HepG2 (cell line): Measurements from ENCODE around the gene TMEM62. TPM values are rescaled to one million over a fixed set of nuclear protein-coding genes. Genes with fewer than 3 reads are reported as not detected.
A peak's percentile ranks its signal among the peaks of the same experiment; 100 is the strongest.

Experiments
- CENPT ChIP-seq: sonication (generic); formaldehyde crosslinking; IDR thresholded peaks from 2 replicates; pipeline ENCODE4 v1.8.0; 2022; ENCODE audit warnings: low read depth, mild to moderate bottlenecking, moderate library complexity, missing genetic modification reagents
- HNF4G ChIP-seq, 2 experiments: sonication (generic) in 1 of 2; formaldehyde crosslinking in 1 of 2; IDR thresholded peaks; 2 replicates each; pipeline versions ENCODE4 v1.4.0 to v1.6.1; 2011 to 2020; ENCODE audit warnings: borderline replicate concordance in 2 of 2, low read depth in 2 of 2, mild to moderate bottlenecking in 2 of 2, low read length in 1 of 2, missing genetic modification reagents in 1 of 2, moderate library complexity in 1 of 2
- LBX2 ChIP-seq: sonication (generic); formaldehyde crosslinking; IDR thresholded peaks from 2 replicates; pipeline ENCODE4 v1.5.0; 2020; ENCODE audit warnings: missing genetic modification reagents, mild to moderate bottlenecking, borderline replicate concordance
- POGZ ChIP-seq: sonication (generic); formaldehyde crosslinking; IDR thresholded peaks from 2 replicates; pipeline ENCODE4 v1.4.0; 2020; ENCODE audit warnings: mild to moderate bottlenecking, missing genetic modification reagents
- PRMT3 ChIP-seq: sonication (generic); formaldehyde crosslinking; IDR thresholded peaks from 2 replicates; pipeline ENCODE4 v1.8.1; 2022; ENCODE audit warnings: low read depth, mild to moderate bottlenecking, moderate library complexity, missing genetic modification reagents, borderline replicate concordance
- TAF15 ChIP-seq: fragments of 200-400 bp; formaldehyde crosslinking; IDR thresholded peaks from one replicate; pipeline ENCODE4 v1.6.1; 2018; ENCODE audit warnings: mild to moderate bottlenecking, low read depth, low read length; ENCODE audit not compliant: poor library complexity, severe bottlenecking
- UBTF ChIP-seq: sonication (generic); formaldehyde crosslinking; IDR thresholded peaks from 2 replicates; pipeline ENCODE4 v1.4.0; 2020; ENCODE audit warnings: mild to moderate bottlenecking, missing genetic modification reagents
- ZBTB7B ChIP-seq: sonication (generic); formaldehyde crosslinking; IDR thresholded peaks from 2 replicates; pipeline ENCODE4 v1.4.0; 2020; ENCODE audit warnings: missing genetic modification reagents
- ZNF180 ChIP-seq: sonication (generic); formaldehyde crosslinking; IDR thresholded peaks from 2 replicates; pipeline ENCODE4 v1.4.0; 2020; ENCODE audit warnings: low read depth, missing genetic modification reagents, borderline replicate concordance
- ZNF20 ChIP-seq: sonication (generic); formaldehyde crosslinking; IDR thresholded peaks from 2 replicates; pipeline ENCODE4 v1.4.0; 2020; ENCODE audit warnings: mild to moderate bottlenecking, moderate library complexity, missing genetic modification reagents
- ZNF543 ChIP-seq: sonication (generic); formaldehyde crosslinking; IDR thresholded peaks from 2 replicates; pipeline ENCODE4 v1.4.0; 2020; ENCODE audit warnings: mild to moderate bottlenecking, missing genetic modification reagents
- ZNF780A ChIP-seq: sonication (generic); formaldehyde crosslinking; IDR thresholded peaks from 2 replicates; pipeline ENCODE4 v1.8.0; 2022; ENCODE audit warnings: mild to moderate bottlenecking, missing genetic modification reagents, moderate library complexity
- polyA plus RNA-seq, 8 experiments: library from polyadenylated mRNA; depleted of rRNA in 3 of 8; stranded (reverse) in 7 of 8; unstranded in 1 of 8; fragments of >200 nt; fragmentation: Illumina TruSeq in 4 of 8; extraction: Trizol in 4 of 8; gene quantifications; 2 replicates each; pipeline versions ENCODE4 v1.2.1 to v1.2.3, GENCODE V29; 2011 to 2016; ENCODE audit warnings: low read depth in 4 of 8, missing spikeins in 1 of 8, mixed read lengths in 1 of 8; ENCODE audit not compliant: insufficient read depth in 1 of 8
- total RNA-seq, 5 experiments: library from RNA; depleted of rRNA; stranded (reverse); fragments of >200 nt; fragmentation: Illumina TruSeq; extraction: Trizol; gene quantifications; 2 replicates each; pipeline ENCODE4 v1.2.3, GENCODE V29; 2016; ENCODE audit warnings: low read depth in 1 of 5
- TF ChIP-seq, protein P1 (sequence below): sonication (generic); formaldehyde crosslinking; IDR thresholded peaks from 2 replicates; pipeline ENCODE4 v1.4.0; 2020; ENCODE audit warnings: mild to moderate bottlenecking, missing genetic modification reagents
- TF ChIP-seq, protein P2 (sequence below): sonication (generic); formaldehyde crosslinking; IDR thresholded peaks from 2 replicates; pipeline ENCODE4 v1.5.0; 2020; ENCODE audit warnings: missing genetic modification reagents

TMEM62 gene
- total and polyA plus RNA-seq, 2 of the 13 experiments (the other 11 are each of a cell fraction or from before 2014, with no cell fraction given): 14.2 to 20.9 TPM

DNA sequence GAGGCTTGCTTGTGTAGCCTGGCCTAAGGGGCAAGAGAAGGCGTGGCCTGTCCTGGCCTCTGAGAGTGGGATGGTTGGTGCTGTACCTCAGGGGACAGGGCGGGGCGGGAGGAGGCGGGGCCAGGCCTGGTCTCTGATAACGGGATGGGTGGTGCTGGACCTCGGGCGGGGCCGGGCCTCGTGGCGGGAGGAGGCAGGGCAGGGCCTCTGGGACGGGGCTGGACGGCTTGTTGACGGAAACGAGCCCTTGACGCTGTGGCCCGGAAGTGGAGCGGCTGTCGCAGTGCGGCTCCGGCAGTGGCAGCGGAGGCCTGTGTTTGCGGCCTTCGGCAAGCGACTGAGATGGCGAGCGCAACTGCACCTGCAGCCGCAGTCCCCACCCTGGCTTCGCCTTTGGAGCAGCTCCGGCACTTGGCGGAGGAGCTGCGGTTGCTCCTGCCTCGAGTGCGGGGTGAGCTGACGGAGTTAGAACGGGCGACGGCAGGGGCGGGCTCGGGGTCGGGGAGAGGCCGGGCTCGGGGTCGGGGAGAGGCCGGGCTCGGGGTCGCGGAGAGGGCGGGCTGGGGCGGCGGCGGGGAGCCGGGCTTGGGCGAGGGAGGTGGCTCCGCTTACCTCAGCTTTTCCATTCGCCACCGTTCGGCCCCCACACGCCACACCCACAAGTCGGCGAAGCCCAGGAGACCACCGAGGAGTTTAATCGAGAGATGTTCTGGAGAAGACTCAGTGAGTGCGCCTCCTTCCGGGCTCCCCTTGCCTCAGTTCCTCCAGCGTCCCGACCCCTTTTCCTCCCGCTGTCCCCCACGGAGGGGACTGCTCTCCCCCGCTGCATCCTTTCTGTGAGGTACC, 52.0 kb downstream of the TMEM62 start, which contains the start of gene CCNDBP1 (continued):
- TF ChIP-seq, protein P1, sequence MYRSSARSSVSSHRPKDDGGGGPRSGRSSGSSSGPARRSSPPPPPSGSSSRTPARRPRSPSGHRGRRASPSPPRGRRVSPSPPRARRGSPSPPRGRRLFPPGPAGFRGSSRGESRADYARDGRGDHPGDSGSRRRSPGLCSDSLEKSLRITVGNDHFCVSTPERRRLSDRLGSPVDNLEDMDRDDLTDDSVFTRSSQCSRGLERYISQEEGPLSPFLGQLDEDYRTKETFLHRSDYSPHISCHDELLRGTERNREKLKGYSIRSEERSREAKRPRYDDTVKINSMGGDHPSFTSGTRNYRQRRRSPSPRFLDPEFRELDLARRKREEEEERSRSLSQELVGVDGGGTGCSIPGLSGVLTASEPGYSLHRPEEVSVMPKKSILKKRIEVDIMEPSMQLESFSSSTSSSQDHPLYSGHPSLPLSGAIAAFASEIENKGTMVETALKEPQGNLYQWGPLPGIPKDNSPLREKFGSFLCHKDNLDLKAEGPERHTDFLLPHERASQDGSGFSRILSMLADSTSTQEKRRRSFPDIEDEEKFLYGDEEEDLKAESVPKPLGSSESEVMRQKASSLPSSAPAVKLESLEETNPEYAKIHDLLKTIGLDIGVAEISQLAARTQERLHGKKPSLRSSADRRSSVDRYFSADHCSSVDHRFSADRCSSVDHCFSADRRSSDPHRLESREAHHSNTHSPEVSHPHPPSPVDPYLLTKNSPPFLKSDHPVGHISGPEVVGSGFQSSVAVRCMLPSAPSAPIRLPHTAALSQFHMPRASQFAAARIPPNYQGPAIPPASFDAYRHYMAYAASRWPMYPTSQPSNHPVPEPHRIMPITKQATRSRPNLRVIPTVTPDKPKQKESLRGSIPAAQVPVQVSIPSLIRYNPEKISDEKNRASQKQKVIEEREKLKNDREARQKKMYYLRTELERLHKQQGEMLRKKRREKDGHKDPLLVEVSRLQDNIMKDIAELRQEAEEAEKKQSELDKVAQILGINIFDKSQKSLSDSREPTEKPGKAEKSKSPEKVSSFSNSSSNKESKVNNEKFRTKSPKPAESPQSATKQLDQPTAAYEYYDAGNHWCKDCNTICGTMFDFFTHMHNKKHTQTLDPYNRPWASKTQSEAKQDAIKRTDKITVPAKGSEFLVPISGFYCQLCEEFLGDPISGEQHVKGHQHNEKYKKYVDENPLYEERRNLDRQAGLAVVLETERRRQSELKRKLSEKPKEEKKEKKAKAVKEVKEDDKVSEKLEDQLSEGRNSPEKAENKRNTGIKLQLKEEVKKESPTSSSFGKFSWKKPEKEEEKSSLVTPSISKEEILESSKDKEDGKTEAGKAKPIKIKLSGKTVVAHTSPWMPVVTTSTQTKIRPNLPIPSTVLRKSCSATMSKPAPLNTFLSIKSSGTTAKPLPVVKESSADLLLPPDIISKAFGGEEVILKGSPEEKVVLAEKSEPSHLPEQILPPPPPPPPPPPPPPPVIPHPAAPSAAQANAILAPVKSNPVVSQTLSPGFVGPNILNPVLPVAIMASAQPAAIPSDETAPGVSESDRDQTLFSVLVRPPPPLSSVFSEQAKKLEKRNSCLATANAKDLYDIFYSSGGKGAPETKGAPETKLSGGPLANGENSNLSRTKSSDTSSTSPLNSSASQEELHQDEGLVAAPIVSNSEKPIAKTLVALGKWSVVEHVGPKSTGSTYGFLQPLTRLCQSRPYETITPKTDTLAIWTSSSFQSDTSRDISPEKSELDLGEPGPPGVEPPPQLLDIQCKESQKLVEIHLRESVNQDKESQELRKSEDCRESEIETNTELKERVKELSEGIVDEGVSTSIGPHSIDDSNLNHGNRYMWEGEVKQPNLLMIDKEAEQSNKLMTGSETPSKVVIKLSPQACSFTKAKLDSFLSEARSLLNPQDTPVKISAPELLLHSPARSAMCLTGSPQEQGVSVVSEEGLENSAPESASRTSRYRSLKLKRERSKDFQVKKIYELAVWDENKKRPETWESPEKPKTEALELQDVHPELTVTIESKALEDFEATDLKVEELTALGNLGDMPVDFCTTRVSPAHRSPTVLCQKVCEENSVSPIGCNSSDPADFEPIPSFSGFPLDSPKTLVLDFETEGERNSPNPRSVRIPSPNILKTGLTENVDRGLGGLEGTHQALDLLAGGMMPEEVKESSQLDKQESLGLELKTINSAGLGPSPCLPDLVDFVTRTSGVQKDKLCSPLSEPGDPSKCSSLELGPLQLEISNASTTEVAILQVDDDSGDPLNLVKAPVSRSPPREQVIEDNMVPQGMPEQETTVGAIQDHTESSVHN (CRISPR knock-in tag): no peak
- TF ChIP-seq ZNF543 (peak; percentile 53; the same call in 1 of the 2 replicates), TAF15 (no peak), ZNF780A (CRISPR knock-in tag) (no peak), CENPT (CRISPR knock-in tag) (0 out of 2 replicates have a peak, but pooled peaks have one; percentile 74), POGZ (CRISPR knock-in tag) (peak; percentile 67), PRMT3 (CRISPR knock-in tag) (no peak), HNF4G (IDR thresholded peaks at IDR 0.05; ENCODE audit: borderline replicate concordance, low read depth, low read length) (no peak), HNF4G (CRISPR knock-in tag; IDR thresholded peaks at IDR 0.05; ENCODE audit: borderline replicate concordance, low read depth) (no peak), ZNF20 (no peak), ZBTB7B (CRISPR knock-in tag) (no peak), ZNF180 (CRISPR knock-in tag) (no peak), LBX2 (CRISPR knock-in tag) (no peak), UBTF (CRISPR knock-in tag) (peak; percentile 88)
- TF ChIP-seq, protein P2, sequence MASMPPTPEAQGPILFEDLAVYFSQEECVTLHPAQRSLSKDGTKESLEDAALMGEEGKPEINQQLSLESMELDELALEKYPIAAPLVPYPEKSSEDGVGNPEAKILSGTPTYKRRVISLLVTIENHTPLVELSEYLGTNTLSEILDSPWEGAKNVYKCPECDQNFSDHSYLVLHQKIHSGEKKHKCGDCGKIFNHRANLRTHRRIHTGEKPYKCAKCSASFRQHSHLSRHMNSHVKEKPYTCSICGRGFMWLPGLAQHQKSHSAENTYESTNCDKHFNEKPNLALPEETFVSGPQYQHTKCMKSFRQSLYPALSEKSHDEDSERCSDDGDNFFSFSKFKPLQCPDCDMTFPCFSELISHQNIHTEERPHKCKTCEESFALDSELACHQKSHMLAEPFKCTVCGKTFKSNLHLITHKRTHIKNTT: no peak
